CD4-positive, alpha-beta T cell (primary cell): Measurements from ENCODE around the gene INTS3. TPM values are rescaled to one million over a fixed set of nuclear protein-coding genes. Genes with fewer than 3 reads are reported as not detected.

ENCODE experiments used
- ATAC-seq: fragments of 200-7000 bp; cut with Tn5 transposase; one replicate; pipeline ENCODE4 v1.10.0; 2022; ENCODE audit warnings: mild to moderate bottlenecking; ENCODE audit not compliant: poor library complexity
- CTCF ChIA-PET: fragments of 350-600 bp; sonication (Branson Sonifier 250); formaldehyde crosslinking; loops from one replicate; lab custom pipeline; 2021; ENCODE audit warnings: antibody characterized with exemption, inconsistent platforms; lab: Charles Lee
- POLR2A ChIA-PET: fragments of 350-600 bp; sonication (Branson Sonifier 250); formaldehyde crosslinking; loops from one replicate; lab custom pipeline; 2021; ENCODE audit warnings: antibody characterized with exemption, inconsistent platforms; lab: Charles Lee
- DNase-seq, 14 experiments: peaks; one replicate each; pipeline ENCODE4 v3.0.0-alpha.2; 2013 to 2020; ENCODE audit warnings: mixed read lengths in 2 of 14
- H3K27ac ChIP-seq, 2 donors: one replicate each; pipeline versions ENCODE4 v1.5.1 to v1.7.0; 2013; ENCODE audit warnings: low read length in 2 of 2, low read depth in 1 of 2, mild to moderate bottlenecking in 1 of 2
- H3K27me3 ChIP-seq, 2 experiments: 1 replicate in 1 of 2; 2 replicates in 1 of 2; pipeline versions ENCODE4 v1.6.1 to v1.7.0; 2013; ENCODE audit warnings: low read length in 2 of 2, control low read depth in 1 of 2, mild to moderate bottlenecking in 1 of 2, moderate library complexity in 1 of 2; ENCODE audit not compliant: insufficient read depth in 2 of 2, control insufficient read depth in 1 of 2
- H3K36me3 ChIP-seq: one replicate; pipeline ENCODE4 v1.6.1; 2013; ENCODE audit warnings: low read length, control low read depth; ENCODE audit not compliant: insufficient read depth
- H3K4me1 ChIP-seq: one replicate; pipeline ENCODE4 v1.6.1; 2013; ENCODE audit warnings: low read length, control low read depth; ENCODE audit not compliant: insufficient read depth
- H3K4me3 ChIP-seq: one replicate; pipeline ENCODE4 v1.5.1; 2013; ENCODE audit warnings: mild to moderate bottlenecking, low read length, moderate library complexity
- H3K9me3 ChIP-seq, 2 experiments: 1 replicate in 1 of 2; 2 replicates in 1 of 2; pipeline versions ENCODE4 v1.6.1 to v1.7.0; 2013; ENCODE audit warnings: low read length in 2 of 2, mild to moderate bottlenecking in 2 of 2, control low read depth in 1 of 2, moderate library complexity in 1 of 2; ENCODE audit not compliant: control insufficient read depth in 1 of 2, insufficient read depth in 1 of 2
- H3K27ac Mint-ChIP-seq: one replicate; pipeline ENCODE4 v1.8.0; 2020; ENCODE audit warnings: mixed read lengths
- H3K27me3 Mint-ChIP-seq: one replicate; pipeline ENCODE4 v1.8.0; 2021; ENCODE audit warnings: mixed read lengths
- H3K36me3 Mint-ChIP-seq: one replicate; pipeline ENCODE4 v1.8.0; 2021; ENCODE audit warnings: low read depth, mixed read lengths
- H3K4me1 Mint-ChIP-seq: one replicate; pipeline ENCODE4 v1.8.0; 2021; ENCODE audit warnings: low read depth, mixed read lengths
- H3K4me3 Mint-ChIP-seq: one replicate; pipeline ENCODE4 v1.8.0; 2020; ENCODE audit warnings: mild to moderate bottlenecking, mixed read lengths
- H3K9me3 Mint-ChIP-seq: one replicate; pipeline ENCODE4 v1.8.0; 2020; ENCODE audit warnings: mixed read lengths
- CTCF ChIP-seq: fragments of 200-600 bp; IDR thresholded peaks from one replicate; pipeline ENCODE4 v1.8.0; 2022; ENCODE audit warnings: antibody characterized with exemption, mild to moderate bottlenecking
- intact Hi-C, 2 experiments: fragments of 100-400 bp; cut with DNase I in 1 of 2; cut with micrococcal nuclease in 1 of 2; formaldehyde crosslinking; loops; one replicate each; pipeline versions ENCODE4 v1.15.1 to v1.9.0; 2023 to 2025; cut with DNase I, micrococcal nuclease
- total RNA-seq, 174 experiments: library from RNA in 2 of 174; stranded (reverse) in 2 of 174; gene quantifications; one replicate each; pipeline ENCODE4 v1.2.3 and lab custom pipeline; 2021 to 2026

Gene INTS3
- total RNA-seq, 2 experiments from 2014 or later: 24.9 to 27.4 TPM

DNA sequence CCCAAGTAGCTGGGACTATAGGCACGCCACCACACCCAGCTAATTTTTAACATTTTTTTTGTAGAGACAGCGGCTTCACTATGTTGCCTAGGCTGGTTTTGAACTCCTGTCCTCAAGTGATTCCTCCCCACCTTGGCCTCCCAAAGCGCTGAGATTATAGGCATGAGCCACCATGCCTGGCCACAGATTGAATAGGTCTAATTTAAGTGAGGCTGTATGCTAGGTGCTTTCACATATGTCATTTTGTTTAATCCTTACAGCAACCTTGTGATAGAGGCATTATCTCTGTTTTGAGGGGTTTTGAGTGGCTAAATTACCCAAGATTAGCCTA lies 7.2 kb downstream of the INTS3 start:
- H3K27ac Mint-ChIP-seq: no peak overlapping the region
- no peak overlapping the region for H3K4me3 Mint-ChIP-seq
- no peaks in the 10 kb centered on the region for H3K9me3 Mint-ChIP-seq
- peaks cover 24% of the 10 kb centered on the region for H3K36me3 Mint-ChIP-seq
- ATAC-seq (no peak), DNase-seq (no peak)
- Histone ChIP-seq H3K4me3 (no peak overlapping the region), H3K27me3 (no peaks in the 10 kb centered on the region), H3K27ac (no peak overlapping the region), H3K4me1 (peaks cover 3% of the 10 kb centered on the region), H3K36me3 (peaks cover 4% of the 10 kb centered on the region), H3K9me3 (no peaks in the 10 kb centered on the region)
- intact Hi-C loops: no loop called here
- H3K4me1 Mint-ChIP-seq: peaks cover 18% of the 10 kb centered on the region
- ChIA-PET POLR2A (no interaction called here), CTCF (no interaction called here)
- TF ChIP-seq CTCF: no peak
- no peaks in the 10 kb centered on the region for H3K27me3 Mint-ChIP-seq

- H3K4me1 Mint-ChIP-seq: no peaks in the 10 kb centered on the region
- Histone ChIP-seq H3K27me3 (no peaks in the 10 kb centered on the region), H3K4me1 (no peaks in the 10 kb centered on the region), H3K9me3 (no peaks in the 10 kb centered on the region), H3K4me3 (no peak overlapping the region), H3K36me3 (peaks cover 63% of the 10 kb centered on the region), H3K27ac (no peak overlapping the region)
- H3K27me3 Mint-ChIP-seq: no peaks in the 10 kb centered on the region
- no peak for DNase-seq
- no peak for ATAC-seq
- no peak overlapping the region for H3K4me3 Mint-ChIP-seq
- intact Hi-C loops: loop anchor here in 1 of 2 experiments (10.0 kb wide), 1 partner anchor 387 kb away; the partner anchor contains the start of gene S100A9
- ChIA-PET CTCF (no interaction called here), POLR2A (no interaction called here)
- TF ChIP-seq CTCF: no peak
- no peak overlapping the region for H3K27ac Mint-ChIP-seq
- H3K36me3 Mint-ChIP-seq: peaks cover 74% of the 10 kb centered on the region
- H3K9me3 Mint-ChIP-seq: no peaks in the 10 kb centered on the region
Observed at GRCh38 chr1:153741986-153742385, 14.1 kb downstream of the INTS3 start.

GRCh38 chr1:153742411-153743142 lies 14.7 kb downstream of the INTS3 start:
- H3K27ac Mint-ChIP-seq: no peak overlapping the region
- no peaks in the 10 kb centered on the region for H3K27me3 Mint-ChIP-seq
- no peaks in the 10 kb centered on the region for H3K9me3 Mint-ChIP-seq
- peaks cover 74% of the 10 kb centered on the region for H3K36me3 Mint-ChIP-seq
- ChIA-PET POLR2A (no interaction called here), CTCF (no interaction called here)
- ATAC-seq (no peak), DNase-seq (peak in 2 of 14 experiments; percentile 8 to 13)
- Histone ChIP-seq H3K4me1 (no peaks in the 10 kb centered on the region), H3K36me3 (peaks cover 69% of the 10 kb centered on the region), H3K4me3 (no peak overlapping the region), H3K9me3 (no peaks in the 10 kb centered on the region), H3K27ac (no peak overlapping the region), H3K27me3 (no peaks in the 10 kb centered on the region)
- H3K4me3 Mint-ChIP-seq: no peak overlapping the region
- no peak for TF ChIP-seq CTCF
- intact Hi-C loops: loop anchor here in 1 of 2 experiments (10.0 kb wide), 1 partner anchor 388 kb away; the partner anchor contains the start of gene S100A9
- H3K4me1 Mint-ChIP-seq: no peaks in the 10 kb centered on the region
